Measurements from ENCODE around the gene EIF4A2. TPM values are rescaled to one million over a fixed set of nuclear protein-coding genes. Genes with fewer than 3 reads are reported as not detected.

EIF4A2 gene
- total RNA-seq, 1 experiment from 2014 or later: 202 TPM

DNA sequence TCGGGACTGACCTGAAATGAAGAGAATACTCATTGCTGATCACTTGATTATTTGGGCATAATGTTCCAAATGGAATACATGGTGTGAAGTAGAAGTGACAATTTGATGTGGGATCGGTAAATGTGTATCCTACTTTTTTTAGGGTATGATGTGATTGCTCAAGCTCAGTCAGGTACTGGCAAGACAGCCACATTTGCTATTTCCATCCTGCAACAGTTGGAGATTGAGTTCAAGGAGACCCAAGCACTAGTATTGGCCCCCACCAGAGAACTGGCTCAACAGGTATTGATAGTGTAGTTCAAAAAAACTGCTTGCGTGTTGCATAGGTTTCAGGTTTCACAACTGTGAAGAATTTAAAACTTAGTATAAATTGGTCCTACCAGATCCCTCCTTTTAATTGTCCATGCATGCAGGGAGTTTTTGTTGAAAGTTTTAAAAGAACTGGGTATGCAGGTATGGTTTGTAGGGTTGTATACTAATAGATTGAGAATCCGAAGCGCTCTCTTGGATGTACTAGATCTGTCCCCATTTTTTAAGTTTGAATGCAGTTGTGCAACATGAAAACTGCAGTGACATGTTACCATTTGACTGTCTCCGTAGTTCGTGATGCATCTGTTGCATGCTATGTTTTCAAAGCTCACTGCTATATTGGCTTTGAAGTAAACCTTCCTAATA lies 1.6 kb downstream of the EIF4A2 start:
- H3K27me3 Mint-ChIP-seq (ENCODE audit: insufficient read depth, unreplicated experiment): no peaks in the 10 kb centered on the region
- TF ChIP-seq, protein P1, sequence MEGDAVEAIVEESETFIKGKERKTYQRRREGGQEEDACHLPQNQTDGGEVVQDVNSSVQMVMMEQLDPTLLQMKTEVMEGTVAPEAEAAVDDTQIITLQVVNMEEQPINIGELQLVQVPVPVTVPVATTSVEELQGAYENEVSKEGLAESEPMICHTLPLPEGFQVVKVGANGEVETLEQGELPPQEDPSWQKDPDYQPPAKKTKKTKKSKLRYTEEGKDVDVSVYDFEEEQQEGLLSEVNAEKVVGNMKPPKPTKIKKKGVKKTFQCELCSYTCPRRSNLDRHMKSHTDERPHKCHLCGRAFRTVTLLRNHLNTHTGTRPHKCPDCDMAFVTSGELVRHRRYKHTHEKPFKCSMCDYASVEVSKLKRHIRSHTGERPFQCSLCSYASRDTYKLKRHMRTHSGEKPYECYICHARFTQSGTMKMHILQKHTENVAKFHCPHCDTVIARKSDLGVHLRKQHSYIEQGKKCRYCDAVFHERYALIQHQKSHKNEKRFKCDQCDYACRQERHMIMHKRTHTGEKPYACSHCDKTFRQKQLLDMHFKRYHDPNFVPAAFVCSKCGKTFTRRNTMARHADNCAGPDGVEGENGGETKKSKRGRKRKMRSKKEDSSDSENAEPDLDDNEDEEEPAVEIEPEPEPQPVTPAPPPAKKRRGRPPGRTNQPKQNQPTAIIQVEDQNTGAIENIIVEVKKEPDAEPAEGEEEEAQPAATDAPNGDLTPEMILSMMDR (IDR thresholded peaks at IDR 0.05; ENCODE audit: unreplicated experiment): no peak
- DNase-seq (ENCODE audit: unreplicated experiment): peak; percentile 20
- H3K4me1 Mint-ChIP-seq (ENCODE audit: insufficient read depth, unreplicated experiment): peaks cover 31% of the 10 kb centered on the region
- BruUV-seq (replicated peaks): no TSS peak
- no peaks in the 10 kb centered on the region for H3K9me3 Mint-ChIP-seq (ENCODE audit: unreplicated experiment)
- ChIA-PET POLR2A (interaction anchor here (0.6 to 7.1 kb wide), 37 partner anchors 7 to 1126 kb away, joined by 3 to 182 read pairs (median 6); partner anchors contain the start of genes AHSG, DNAJB11, FETUB and RFC4), CTCF (interaction anchor here (1.1 to 4.4 kb wide), 4 partner anchors 37 to 169 kb away, joined by 3 to 37 read pairs (median 5); no protein-coding TSS in a partner anchor)
- intact Hi-C loops (cut with micrococcal nuclease): loop anchor here (1.0 to 2.0 kb wide), 2 partner anchors 22 to 36 kb away; partner anchors contain the start of gene RFC4
- H3K4me3 Mint-ChIP-seq (ENCODE audit: unreplicated experiment): peak overlapping the region; percentile 93
- peaks cover 71% of the 10 kb centered on the region for H3K36me3 Mint-ChIP-seq (ENCODE audit: insufficient read depth, unreplicated experiment)
- H3K27ac Mint-ChIP-seq (ENCODE audit: low read depth, unreplicated experiment): peak overlapping the region; percentile 99

DNA sequence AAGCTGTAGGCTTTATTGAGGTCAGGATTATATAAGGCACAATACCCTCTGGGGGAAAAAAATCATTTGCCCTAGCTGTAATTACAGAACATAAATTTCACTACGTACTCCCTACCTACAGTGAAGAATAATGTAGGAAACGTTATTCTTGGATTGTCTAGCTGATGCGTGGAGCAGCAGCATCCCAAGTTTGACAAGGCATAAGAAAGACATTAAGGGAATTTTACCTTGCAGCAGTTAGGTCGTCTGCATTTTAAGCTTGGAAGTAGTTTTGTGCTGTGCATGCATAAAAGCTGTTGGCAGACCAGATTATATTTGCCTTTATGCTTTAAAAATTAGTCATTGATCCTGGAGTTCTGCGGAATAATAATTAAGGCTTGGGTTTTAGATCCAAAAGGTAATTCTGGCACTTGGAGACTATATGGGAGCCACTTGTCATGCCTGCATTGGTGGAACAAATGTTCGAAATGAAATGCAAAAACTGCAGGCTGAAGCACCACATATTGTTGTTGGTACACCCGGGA lies 2.2 kb downstream of the EIF4A2 start:
- no TSS peak for BruUV-seq (replicated peaks)
- Mint-ChIP-seq H3K36me3 (ENCODE audit: insufficient read depth, unreplicated experiment) (peaks cover 77% of the 10 kb centered on the region), H3K27me3 (ENCODE audit: insufficient read depth, unreplicated experiment) (no peaks in the 10 kb centered on the region)

DNA sequence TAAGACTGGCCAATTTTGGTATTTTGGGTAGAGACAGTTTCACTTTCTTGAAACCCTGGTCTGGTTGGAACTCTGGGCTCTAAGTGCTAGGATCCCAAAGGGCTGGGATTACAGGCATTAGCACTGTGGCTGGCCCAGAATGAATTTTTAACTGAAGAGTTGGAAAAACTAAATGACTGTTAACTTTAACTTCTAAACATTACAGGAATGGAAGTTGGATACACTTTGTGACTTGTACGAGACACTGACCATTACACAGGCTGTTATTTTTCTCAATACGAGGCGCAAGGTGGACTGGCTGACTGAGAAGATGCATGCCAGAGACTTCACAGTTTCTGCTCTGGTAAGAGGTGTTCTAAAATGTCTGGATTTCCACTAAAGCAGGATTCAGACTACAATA lies 3.5 kb downstream of the EIF4A2 start:
- no peaks in the 10 kb centered on the region for H3K27me3 Mint-ChIP-seq (ENCODE audit: insufficient read depth, unreplicated experiment)
- ChIA-PET POLR2A (interaction anchor here (1.5 to 4.3 kb wide), 4 partner anchors 20 to 198 kb away, joined by 3 to 28 read pairs (median 4); no protein-coding TSS in a partner anchor), CTCF (interaction anchor here (2.5 kb wide), 1 partner anchor 35 kb away, joined by 9 read pairs; no protein-coding TSS in a partner anchor)
- intact Hi-C loops (cut with micrococcal nuclease): no loop called here
- H3K27ac Mint-ChIP-seq (ENCODE audit: low read depth, unreplicated experiment): peak overlapping the region; percentile 99
- H3K36me3 Mint-ChIP-seq (ENCODE audit: insufficient read depth, unreplicated experiment): peaks cover 91% of the 10 kb centered on the region
- H3K9me3 Mint-ChIP-seq (ENCODE audit: unreplicated experiment): no peaks in the 10 kb centered on the region
- TF ChIP-seq, protein P1 (IDR thresholded peaks at IDR 0.05; ENCODE audit: unreplicated experiment): no peak
- H3K4me1 Mint-ChIP-seq (ENCODE audit: insufficient read depth, unreplicated experiment): peaks cover 42% of the 10 kb centered on the region
- H3K4me3 Mint-ChIP-seq (ENCODE audit: unreplicated experiment): peak overlapping the region; percentile 93
- BruUV-seq (replicated peaks): no TSS peak
- peak; percentile 20 for DNase-seq (ENCODE audit: unreplicated experiment)

More for the DNA sequence above, 2.2 kb downstream of the EIF4A2 start:
- ChIA-PET POLR2A (interaction anchor here (0.6 to 7.1 kb wide), 21 partner anchors 11 to 1127 kb away, joined by 3 to 182 read pairs (median 4); partner anchors contain the start of genes AHSG, DNAJB11, FETUB and RFC4), CTCF (interaction anchor here (0.6 to 4.4 kb wide), 3 partner anchors 36 to 792 kb away, joined by 3 to 37 read pairs (median 5); no protein-coding TSS in a partner anchor)
- TF ChIP-seq, protein P1 (IDR thresholded peaks at IDR 0.05; ENCODE audit: unreplicated experiment): no peak
- peak; percentile 4 for DNase-seq (ENCODE audit: unreplicated experiment)
- intact Hi-C loops (cut with micrococcal nuclease): loop anchor here (2.0 kb wide), 1 partner anchor 21 kb away; the partner anchor contains the start of gene RFC4
- Mint-ChIP-seq H3K27ac (ENCODE audit: low read depth, unreplicated experiment) (peak overlapping the region; percentile 99), H3K9me3 (ENCODE audit: unreplicated experiment) (no peaks in the 10 kb centered on the region), H3K4me3 (ENCODE audit: unreplicated experiment) (peak overlapping the region; percentile 93), H3K4me1 (ENCODE audit: insufficient read depth, unreplicated experiment) (peaks cover 32% of the 10 kb centered on the region)
